Muscle layer of duodenum (tissue), 2 donors: ENCODE measurements around the gene LDLRAD4.

Experiments
- H3K27ac ChIP-seq: one replicate; pipeline ENCODE4 v1.7.0; 2013; ENCODE audit warnings: mild to moderate bottlenecking, low read length
- H3K27me3 ChIP-seq: one replicate; pipeline ENCODE4 v1.7.0; 2013; ENCODE audit warnings: low read depth, mild to moderate bottlenecking, control low read depth, low read length
- H3K36me3 ChIP-seq, 2 donors: one replicate each; pipeline ENCODE4 v1.7.0; 2013; ENCODE audit warnings: low read length in 2 of 2, control low read depth in 1 of 2, mild to moderate bottlenecking in 1 of 2; ENCODE audit not compliant: insufficient read depth in 2 of 2, control insufficient read depth in 1 of 2
- H3K4me1 ChIP-seq, 2 donors: one replicate each; pipeline ENCODE4 v1.7.0; 2013; ENCODE audit warnings: low read length in 2 of 2, mild to moderate bottlenecking in 2 of 2, control low read depth in 1 of 2, moderate library complexity in 1 of 2; ENCODE audit not compliant: insufficient read depth in 2 of 2, control insufficient read depth in 1 of 2
- H3K4me3 ChIP-seq, 2 donors: one replicate each; pipeline ENCODE4 v1.7.0; 2013; ENCODE audit warnings: low read length in 2 of 2, low read depth in 1 of 2, mild to moderate bottlenecking in 1 of 2
- H3K9me3 ChIP-seq, 2 donors: one replicate each; pipeline ENCODE4 v1.7.0; 2013; ENCODE audit warnings: low read length in 2 of 2, control low read depth in 1 of 2, mild to moderate bottlenecking in 1 of 2; ENCODE audit not compliant: control insufficient read depth in 1 of 2
- donor health status: healthy.

LDLRAD4 gene

DNA sequence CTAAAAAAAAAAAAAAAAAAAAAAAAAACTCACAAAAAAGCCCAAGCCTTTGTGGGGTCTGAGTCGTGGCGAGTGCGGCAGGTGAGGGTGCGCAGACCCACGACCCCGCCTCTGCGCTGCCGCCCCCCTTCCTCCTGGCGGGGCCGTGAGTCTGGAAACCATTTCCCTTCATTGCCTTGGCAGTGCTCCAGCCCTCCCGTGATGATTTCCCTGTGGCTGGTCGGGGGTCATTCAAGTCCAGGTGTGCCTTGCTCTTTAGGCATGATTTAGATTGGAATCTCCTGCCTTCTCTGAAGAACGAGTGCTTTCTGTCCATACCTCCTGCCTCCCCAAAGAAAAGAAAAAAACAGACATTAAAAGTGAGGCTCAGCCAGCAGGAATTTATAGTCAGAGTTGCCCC, 346.0 kb downstream of the LDLRAD4 start:
- Histone ChIP-seq H3K27ac (no peak overlapping the region), H3K27me3 (no peaks in the 10 kb centered on the region), H3K36me3 (no peaks in the 10 kb centered on the region), H3K9me3 (no peaks in the 10 kb centered on the region), H3K4me1 (peaks cover 0 to 32% of the 10 kb centered on the region in 2 donors), H3K4me3 (no peak overlapping the region)

DNA sequence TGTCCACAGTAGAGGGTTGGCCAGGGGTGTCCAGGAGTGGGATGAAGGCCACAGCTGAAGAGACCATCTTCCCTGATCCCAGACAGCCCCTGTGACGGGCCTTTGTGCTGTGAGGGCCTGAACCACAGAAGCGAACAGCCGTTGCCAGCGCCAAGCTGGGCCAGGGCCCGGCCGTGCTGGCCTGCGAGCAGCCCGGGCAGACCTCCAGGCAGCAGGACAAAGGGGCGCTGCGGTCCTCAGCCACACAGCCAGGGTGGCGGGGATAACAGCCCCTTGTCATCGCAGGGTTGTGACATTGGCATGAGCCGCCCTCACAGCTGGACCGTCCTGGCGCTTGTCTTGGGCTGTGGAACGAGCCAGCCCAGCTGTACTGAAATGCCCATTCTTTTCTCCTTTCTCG, 346.7 kb downstream of the LDLRAD4 start:
- H3K4me3 ChIP-seq: no peak overlapping the region
- no peaks in the 10 kb centered on the region for H3K36me3 ChIP-seq
- no peaks in the 10 kb centered on the region for H3K27me3 ChIP-seq
- H3K27ac ChIP-seq: no peak overlapping the region
- peaks cover 0 to 32% of the 10 kb centered on the region in 2 donors for H3K4me1 ChIP-seq
- no peaks in the 10 kb centered on the region for H3K9me3 ChIP-seq

DNA sequence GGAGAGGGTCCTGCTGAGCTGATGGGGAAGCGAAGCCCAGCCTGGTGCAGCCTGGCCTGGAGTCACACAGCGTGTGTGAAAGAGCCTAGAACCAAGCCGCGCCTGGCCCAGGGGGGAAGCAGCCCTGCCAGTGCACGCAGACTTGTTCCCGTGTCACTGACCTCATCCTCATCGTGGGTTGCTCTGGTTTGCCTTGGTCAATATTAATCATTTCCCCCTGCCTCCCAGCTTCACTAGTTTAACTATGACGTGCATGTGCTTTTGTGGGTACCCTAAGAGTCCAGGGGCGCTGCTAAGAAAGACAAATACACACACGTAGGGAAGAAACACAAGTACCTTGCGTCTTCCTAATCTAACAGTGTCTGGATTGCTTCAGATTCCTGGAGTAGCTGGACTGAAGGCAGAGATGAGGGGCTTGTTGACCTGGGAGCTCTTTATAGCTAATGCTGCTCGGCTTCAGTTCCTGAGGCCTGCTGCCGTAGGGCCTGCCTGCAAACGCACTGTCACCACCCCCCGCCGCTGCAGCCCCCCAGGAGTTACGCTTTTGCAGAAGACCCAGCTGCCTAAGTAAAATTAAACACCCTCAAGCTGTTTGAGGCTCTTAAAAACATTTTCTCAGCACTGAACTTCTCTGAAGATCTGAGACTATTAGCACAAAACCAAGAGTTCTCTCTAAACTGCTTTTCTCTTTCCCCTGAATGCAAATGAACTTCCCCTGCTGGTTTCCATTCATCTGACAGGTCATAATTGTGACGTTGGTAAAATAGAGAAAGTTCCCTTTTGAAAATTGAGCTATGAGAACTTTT, 348.6 kb downstream of the LDLRAD4 start:
- Histone ChIP-seq H3K27ac (peak overlapping the region; percentile 62), H3K36me3 (no peaks in the 10 kb centered on the region), H3K4me3 (no peak overlapping the region), H3K9me3 (no peaks in the 10 kb centered on the region), H3K4me1 (peaks cover 0 to 32% of the 10 kb centered on the region in 2 donors), H3K27me3 (no peaks in the 10 kb centered on the region)

DNA sequence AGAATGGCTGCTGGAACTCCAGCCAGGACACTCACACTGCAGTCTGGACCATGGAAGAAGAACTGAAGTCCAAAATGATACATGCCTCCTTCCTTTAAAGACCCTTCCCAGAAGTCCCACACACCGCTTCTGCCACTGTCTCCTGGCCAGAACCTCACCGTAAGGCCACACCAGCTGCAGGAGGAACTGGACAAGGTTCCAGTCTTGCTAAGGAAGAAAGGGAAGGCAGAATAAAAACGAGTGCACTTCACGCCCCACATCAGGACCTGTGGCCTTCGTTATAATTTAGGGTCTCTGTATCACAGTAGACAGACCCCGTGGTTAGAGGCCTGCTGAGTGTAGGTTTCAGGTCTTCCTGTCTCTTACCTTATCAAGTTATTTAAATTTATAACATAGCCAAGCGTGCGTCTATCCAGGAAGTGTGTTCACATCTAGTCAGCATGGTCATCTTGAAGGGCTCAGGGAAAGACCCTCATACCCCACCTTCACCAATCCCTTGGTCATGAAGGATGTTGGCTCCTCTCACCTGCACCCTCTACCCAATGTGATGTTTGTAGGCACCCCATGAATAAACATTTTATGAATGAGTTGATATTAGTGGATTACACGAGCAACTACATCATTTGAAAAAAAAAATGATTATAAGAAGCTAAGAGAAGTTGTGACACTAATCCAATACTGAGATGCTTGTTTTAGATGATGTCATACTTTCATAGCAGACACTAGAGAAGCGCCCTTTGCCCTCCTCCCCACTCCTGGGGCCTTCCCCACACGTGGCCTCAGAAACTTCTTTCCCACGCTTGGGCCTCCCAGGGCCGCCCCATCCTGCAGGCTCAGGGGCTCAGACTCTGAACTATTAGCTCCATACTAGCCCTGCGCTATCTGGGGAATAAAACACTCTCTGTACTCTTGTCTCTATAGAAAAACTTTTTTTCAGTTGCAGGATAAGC, 350.2 kb downstream of the LDLRAD4 start:
- Histone ChIP-seq H3K27ac (no peak overlapping the region), H3K4me1 (peaks cover 0 to 19% of the 10 kb centered on the region in 2 donors), H3K4me3 (no peak overlapping the region), H3K27me3 (no peaks in the 10 kb centered on the region), H3K36me3 (no peaks in the 10 kb centered on the region), H3K9me3 (no peaks in the 10 kb centered on the region)

DNA sequence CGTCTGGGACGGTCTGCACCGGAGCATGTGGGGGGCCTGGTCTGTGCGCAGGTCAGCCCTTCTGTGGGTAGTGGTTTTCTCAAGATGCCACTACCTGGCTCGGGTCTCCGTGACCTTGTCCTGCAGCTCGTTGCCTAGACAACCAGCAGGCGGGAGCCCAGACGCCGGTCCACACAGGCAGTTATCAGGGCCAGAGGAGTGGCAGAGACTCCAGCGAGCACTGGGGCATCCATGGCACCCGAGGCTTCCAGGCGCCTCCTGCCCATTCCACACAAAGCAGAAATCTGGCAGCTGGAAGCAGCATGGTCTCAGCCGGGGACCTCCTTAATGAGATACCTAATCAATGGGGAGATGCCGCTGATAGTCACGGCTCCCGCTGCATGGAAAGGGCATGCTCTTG, 351.7 kb downstream of the LDLRAD4 start:
- no peak overlapping the region for H3K4me3 ChIP-seq
- H3K9me3 ChIP-seq: no peaks in the 10 kb centered on the region
- H3K4me1 ChIP-seq: peaks cover 0 to 9% of the 10 kb centered on the region in 2 donors
- H3K27ac ChIP-seq: no peak overlapping the region
- H3K36me3 ChIP-seq: no peaks in the 10 kb centered on the region
- no peaks in the 10 kb centered on the region for H3K27me3 ChIP-seq

DNA sequence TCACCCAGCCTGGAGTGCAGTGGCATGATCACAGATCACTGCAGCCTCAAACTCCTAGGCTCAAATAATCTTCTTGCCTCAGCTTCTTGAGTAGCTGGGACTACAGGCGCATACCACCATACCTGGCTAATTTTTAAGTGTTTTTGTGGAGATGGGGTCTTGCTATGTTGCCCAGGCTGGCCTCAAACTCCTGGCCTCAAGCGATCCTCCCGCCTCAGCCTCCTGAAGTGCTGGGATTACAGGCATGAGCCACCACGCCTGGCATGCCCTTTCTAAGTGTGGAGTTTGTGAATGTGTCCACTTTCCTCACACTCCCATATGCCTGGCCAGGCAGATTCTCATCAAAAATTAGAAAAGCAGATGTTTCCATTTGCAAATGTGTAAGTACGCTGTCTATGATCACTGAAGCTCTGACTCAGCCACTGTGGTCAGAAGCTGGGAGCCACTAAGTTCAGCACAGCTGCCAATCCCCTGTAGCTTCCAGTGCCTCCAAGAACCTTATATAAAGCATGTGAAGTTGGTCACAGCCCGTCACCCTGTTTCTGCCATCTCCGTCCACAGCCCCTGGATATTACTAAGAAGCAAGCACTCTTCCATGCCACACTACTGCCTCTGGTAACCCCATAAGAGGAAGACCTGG, 352.4 kb downstream of the LDLRAD4 start:
- Histone ChIP-seq H3K4me3 (no peak overlapping the region), H3K4me1 (peaks cover 0 to 9% of the 10 kb centered on the region in 2 donors), H3K36me3 (no peaks in the 10 kb centered on the region), H3K27ac (no peak overlapping the region), H3K9me3 (no peaks in the 10 kb centered on the region), H3K27me3 (no peaks in the 10 kb centered on the region)

DNA sequence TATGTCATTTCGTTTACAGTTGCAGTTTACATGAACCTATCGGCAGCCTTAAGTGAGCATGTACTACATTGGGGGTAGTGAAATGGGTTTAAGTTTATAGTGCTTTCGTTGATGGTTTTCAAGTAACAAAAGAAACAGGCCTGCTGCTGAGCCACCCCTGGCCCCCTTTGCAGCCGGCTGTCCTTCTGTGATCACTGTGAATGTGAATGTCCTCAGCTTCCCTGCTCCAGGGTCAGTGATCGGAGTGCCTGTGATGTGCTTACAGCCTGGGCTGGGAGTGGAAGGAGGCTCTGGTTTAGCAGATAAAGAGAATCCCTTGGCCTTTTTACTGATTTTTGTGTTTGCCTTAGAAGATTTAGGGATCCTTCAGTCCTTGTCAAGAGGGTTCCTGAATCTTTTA, 353.6 kb downstream of the LDLRAD4 start:
- Histone ChIP-seq H3K36me3 (no peaks in the 10 kb centered on the region), H3K27me3 (no peaks in the 10 kb centered on the region), H3K9me3 (no peaks in the 10 kb centered on the region), H3K27ac (no peak overlapping the region), H3K4me3 (no peak overlapping the region), H3K4me1 (peaks cover 0 to 6% of the 10 kb centered on the region in 2 donors)

DNA sequence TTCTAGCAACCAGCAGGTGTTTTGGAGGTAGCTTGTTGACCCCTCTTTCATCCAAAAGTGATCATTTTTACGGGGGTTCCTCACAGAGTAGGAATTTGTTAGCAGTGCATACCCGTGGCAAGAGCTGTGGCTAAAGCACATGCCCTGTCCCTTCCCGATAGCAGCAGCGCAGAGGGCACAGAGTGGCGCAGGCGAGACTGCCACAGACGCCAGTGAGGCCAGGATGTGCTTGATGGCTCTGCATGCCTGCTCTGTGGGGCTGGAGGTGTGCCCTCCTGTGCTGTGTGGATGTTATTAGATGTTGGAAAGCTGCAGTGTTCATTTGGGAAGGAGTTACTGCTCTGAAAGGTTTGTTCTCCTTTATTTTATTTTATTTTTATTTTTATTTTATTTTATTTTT, 354.2 kb downstream of the LDLRAD4 start:
- Histone ChIP-seq H3K4me3 (no peak overlapping the region), H3K9me3 (no peaks in the 10 kb centered on the region), H3K36me3 (no peaks in the 10 kb centered on the region), H3K27me3 (no peaks in the 10 kb centered on the region), H3K27ac (no peak overlapping the region), H3K4me1 (peaks cover 0 to 3% of the 10 kb centered on the region in 2 donors)

DNA sequence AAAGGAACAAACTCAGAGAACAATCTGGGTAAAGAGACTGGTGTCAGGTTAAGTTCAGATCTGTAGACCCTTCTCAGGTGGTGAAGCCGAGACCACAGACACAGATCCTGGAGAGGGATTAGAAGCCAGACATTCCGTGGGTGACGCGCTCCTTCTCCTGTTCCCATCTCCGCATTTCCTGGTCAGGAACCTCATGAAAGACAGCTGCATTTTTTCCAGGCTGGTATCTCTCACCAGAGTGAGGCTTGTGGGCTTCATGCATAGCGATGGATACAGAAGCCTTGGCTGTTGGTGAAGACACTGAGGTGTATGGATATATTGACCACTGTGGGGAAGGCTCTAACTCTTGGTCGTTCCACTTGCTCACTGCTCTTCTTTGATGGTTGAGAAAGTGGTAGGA, 355.2 kb downstream of the LDLRAD4 start:
- Histone ChIP-seq H3K27ac (no peak overlapping the region), H3K9me3 (no peaks in the 10 kb centered on the region), H3K27me3 (no peaks in the 10 kb centered on the region), H3K4me1 (peaks cover 0 to 4% of the 10 kb centered on the region in 2 donors), H3K4me3 (no peak overlapping the region), H3K36me3 (no peaks in the 10 kb centered on the region)

DNA sequence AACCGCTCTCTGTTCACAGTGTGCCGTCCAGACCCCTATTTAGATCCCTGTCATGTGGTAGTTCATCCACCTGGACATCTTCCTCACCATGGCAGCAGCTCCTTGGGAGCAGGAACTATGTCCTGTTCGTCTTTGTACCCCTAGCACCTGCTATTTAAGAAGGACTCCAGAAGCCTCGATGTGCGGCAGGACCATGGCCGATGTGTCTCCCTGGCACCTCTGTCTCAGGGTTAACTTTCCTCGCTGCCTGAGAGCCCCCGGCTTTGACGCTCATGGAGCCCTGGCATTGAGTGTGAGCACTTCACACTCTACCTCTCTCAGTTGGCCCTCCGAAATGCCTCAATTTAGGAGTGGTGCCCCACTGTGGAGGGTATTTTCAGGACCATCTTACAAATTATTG, 355.8 kb downstream of the LDLRAD4 start:
- Histone ChIP-seq H3K36me3 (no peaks in the 10 kb centered on the region), H3K27ac (no peak overlapping the region), H3K27me3 (no peaks in the 10 kb centered on the region), H3K9me3 (no peaks in the 10 kb centered on the region), H3K4me3 (no peak overlapping the region), H3K4me1 (peaks cover 0 to 4% of the 10 kb centered on the region in 2 donors)

DNA sequence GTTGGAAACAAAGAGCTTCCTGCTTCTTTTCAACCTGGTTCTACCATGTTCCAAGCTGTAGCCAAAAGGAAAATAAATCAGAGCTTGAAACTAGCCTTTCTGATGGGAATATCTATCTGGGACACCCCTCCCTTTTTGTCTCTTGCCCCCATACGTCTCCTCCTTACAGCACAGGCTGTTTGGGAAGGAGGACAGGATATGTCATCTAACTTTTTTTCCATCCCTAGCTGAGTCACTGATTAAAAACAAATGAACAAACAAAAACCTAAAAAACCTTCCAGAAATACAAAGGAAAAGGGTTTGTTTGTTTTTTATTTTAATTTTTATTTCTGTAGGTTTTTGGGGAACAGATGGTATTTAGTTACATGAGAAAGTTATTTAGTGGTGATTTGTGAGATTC, 356.2 kb downstream of the LDLRAD4 start:
- Histone ChIP-seq H3K4me1 (peaks cover 3 to 4% of the 10 kb centered on the region in 2 donors), H3K27me3 (no peaks in the 10 kb centered on the region), H3K36me3 (no peaks in the 10 kb centered on the region), H3K9me3 (no peaks in the 10 kb centered on the region), H3K4me3 (no peak overlapping the region), H3K27ac (no peak overlapping the region)
